GM12891 (cell line): ENCODE data around the gene PTPRG.

ENCODE experiments used
- POLR2A ChIP-seq: IDR thresholded peaks from 2 replicates; pipeline ENCODE4 v1.6.1; 2011; ENCODE audit warnings: low read depth, low read length, control low read depth
- POLR2AphosphoS5 ChIP-seq: IDR thresholded peaks from 2 replicates; pipeline ENCODE4 v1.6.1; 2011; ENCODE audit warnings: low read depth, low read length, control low read depth
- TAF1 ChIP-seq: IDR thresholded peaks from 2 replicates; pipeline ENCODE4 v1.6.1; 2011; ENCODE audit warnings: low read depth, low read length, control low read depth

GRCh38 chr3:61665987-61666386 is 104.6 kb downstream of the PTPRG start:
- TF ChIP-seq POLR2A (no peak), POLR2AphosphoS5 (no peak), TAF1 (no peak)
